B cell (primary cell): Measurements from ENCODE around the gene NFATC2. TPM values are rescaled to one million over a fixed set of nuclear protein-coding genes. Genes with fewer than 3 reads are reported as not detected.

Source experiments
- ATAC-seq: fragments of 200-7000 bp; cut with Tn5 transposase; one replicate; pipeline ENCODE4 v1.10.0; 2021; ENCODE audit warnings: low read depth, mild to moderate bottlenecking, moderate number of reproducible peaks, moderate library complexity
- CTCF ChIA-PET: fragments of 350-600 bp; sonication (Branson Sonifier 250); formaldehyde crosslinking; loops from one replicate; lab custom pipeline; 2021; ENCODE audit warnings: antibody characterized with exemption, inconsistent platforms; lab: Charles Lee
- POLR2A ChIA-PET: fragments of 350-600 bp; sonication (Branson Sonifier 250); formaldehyde crosslinking; loops from one replicate; lab custom pipeline; 2021; ENCODE audit warnings: antibody characterized with exemption; lab: Charles Lee
- DNase-seq: peaks from one replicate; pipeline ENCODE4 v3.0.0; 2013
- H2AFZ ChIP-seq: 2 replicates; pipeline ENCODE4 v1.6.1; 2012; ENCODE audit warnings: mild to moderate bottlenecking, low read depth, low read length; ENCODE audit not compliant: insufficient read depth, poor library complexity, severe bottlenecking
- H3K27ac ChIP-seq, 2 donors: 1 replicate in 1 of 2; 2 replicates in 1 of 2; pipeline ENCODE4 v1.5.1; 2012 to 2013; ENCODE audit warnings: low read length in 2 of 2, mild to moderate bottlenecking in 2 of 2, moderate library complexity in 1 of 2
- H3K27me3 ChIP-seq, 4 experiments: fragments of 200-600 bp in 1 of 4; sonication (generic) in 1 of 4; replicated peaks in 1 of 4; 1 replicate in 2 of 4; 2 replicates in 2 of 4; pipeline versions ENCODE4 v1.6.1 to v1.7.0; 2013 to 2016; ENCODE audit warnings: low read length in 3 of 4, mild to moderate bottlenecking in 2 of 4, mixed read lengths in 1 of 4, moderate library complexity in 1 of 4; ENCODE audit not compliant: insufficient read depth in 4 of 4, control insufficient read depth in 3 of 4; ENCODE audit errors: control extremely low read depth in 1 of 4
- H3K36me3 ChIP-seq, 2 experiments: replicated peaks in 1 of 2; 1 replicate in 1 of 2; 2 replicates in 1 of 2; pipeline versions ENCODE4 v1.6.1 to v1.7.1; 2013; ENCODE audit warnings: low read length in 1 of 2; ENCODE audit not compliant: insufficient read depth in 2 of 2, control insufficient read depth in 1 of 2; ENCODE audit errors: control extremely low read depth in 1 of 2, extremely low read depth in 1 of 2
- H3K4me1 ChIP-seq, 2 donors: fragments of 200-600 bp in 1 of 2; sonication (generic) in 1 of 2; 1 replicate in 1 of 2; 2 replicates in 1 of 2; pipeline versions ENCODE4 v1.5.1 to v1.6.1; 2013 to 2017; ENCODE audit warnings: low read length in 2 of 2; ENCODE audit not compliant: control insufficient read depth in 2 of 2, insufficient read depth in 2 of 2
- H3K4me2 ChIP-seq: replicated peaks from 2 replicates; pipeline ENCODE3; 2012; ENCODE audit warnings: mild to moderate bottlenecking, low read depth, low read length; ENCODE audit not compliant: poor library complexity, severe bottlenecking
- H3K4me3 ChIP-seq, 5 experiments: fragments of 200-600 bp in 1 of 5; sonication (generic) in 1 of 5; 1 replicate in 3 of 5; 2 replicates in 2 of 5; pipeline versions ENCODE4 v1.5.1 to v1.7.0; 2011 to 2016; ENCODE audit warnings: low read length in 4 of 5, mild to moderate bottlenecking in 4 of 5, low read depth in 2 of 5, control low read depth in 1 of 5, moderate library complexity in 1 of 5; ENCODE audit not compliant: insufficient read depth in 1 of 5; ENCODE audit errors: control extremely low read depth in 1 of 5, extremely low read depth in 1 of 5
- H3K79me2 ChIP-seq: fragments of 200-600 bp; sonication (generic); one replicate; pipeline ENCODE4 v1.6.0; 2016; ENCODE audit warnings: low read length; ENCODE audit not compliant: control insufficient read depth, insufficient read depth
- H3K9ac ChIP-seq: fragments of 200-600 bp; sonication (generic); 2 replicates; pipeline ENCODE4 v1.6.1; 2017; ENCODE audit warnings: mild to moderate bottlenecking, low read length, moderate library complexity
- H3K9me3 ChIP-seq, 3 donors: one replicate each; pipeline versions ENCODE4 v1.6.1 to v1.7.1; 2013; ENCODE audit warnings: low read length in 2 of 3; ENCODE audit not compliant: control insufficient read depth in 2 of 3, insufficient read depth in 1 of 3; ENCODE audit errors: control extremely low read depth in 1 of 3
- H4K20me1 ChIP-seq: 2 replicates; pipeline ENCODE4 v1.6.0; 2012; ENCODE audit warnings: mild to moderate bottlenecking, low read length; ENCODE audit not compliant: insufficient read depth, control insufficient read depth, poor library complexity, severe bottlenecking
- H3K27ac Mint-ChIP-seq: one replicate; pipeline ENCODE4 v1.8.0; 2021; ENCODE audit warnings: mixed read lengths
- H3K27me3 Mint-ChIP-seq: one replicate; pipeline ENCODE4 v1.8.0; 2021; ENCODE audit warnings: mixed read lengths
- H3K4me1 Mint-ChIP-seq: one replicate; pipeline ENCODE4 v1.8.0; 2021; ENCODE audit warnings: mixed read lengths
- H3K4me3 Mint-ChIP-seq: one replicate; pipeline ENCODE4 v1.8.0; 2021; ENCODE audit warnings: mixed read lengths
- H3K9me3 Mint-ChIP-seq: one replicate; pipeline ENCODE4 v1.8.0; 2022; ENCODE audit warnings: mixed read lengths; ENCODE audit not compliant: insufficient read depth
- EZH2 ChIP-seq: IDR thresholded peaks from 2 replicates; pipeline ENCODE4 v1.6.1; 2012; ENCODE audit warnings: borderline replicate concordance, low read depth, mild to moderate bottlenecking, moderate library complexity, low read length; ENCODE audit not compliant: insufficient read depth, poor library complexity, severe bottlenecking
- WGBS: methylation state at CpG from one replicate; pipeline ENCODE4 v1.1.5; 2013; ENCODE audit warnings: missing lambda C conversion rate; ENCODE audit not compliant: insufficient coverage; 5-methylcytosine and 5-hydroxymethylcytosine counted together
- intact Hi-C: fragments of 100-400 bp; cut with micrococcal nuclease; formaldehyde crosslinking; loops from one replicate; pipeline ENCODE4 v1.10.0; 2022
- polyA plus RNA-seq: library from polyadenylated mRNA; depleted of rRNA; stranded (reverse); fragments of >200 nt; gene quantifications from 2 replicates; pipeline ENCODE4 v1.2.3, GENCODE V29; 2012
- total RNA-seq, 2 donors: library from RNA; stranded (reverse); fragments of 120-200 nt in 1 of 2; gene quantifications; 1 replicate in 1 of 2; 2 replicates in 1 of 2; pipeline versions ENCODE4 v1.2.3 to v1.2.4, GENCODE V29; 2013 to 2022
- TF ChIP-seq, protein P1 (sequence below): fragments of 200-600 bp; IDR thresholded peaks from one replicate; pipeline ENCODE4 v1.8.0; 2022; ENCODE audit warnings: antibody characterized with exemption, mild to moderate bottlenecking

NFATC2 gene
- total and polyA plus RNA-seq, 2 donors (not counting 1 experiment from before 2014, with no cell fraction given) = 10.1 to 38.0 TPM

GRCh38 chr20:51587145-51587544 lies 44.6 kb upstream of the NFATC2 start:
- H3K4me3 ChIP-seq = no peak overlapping the region
- no peaks in the 10 kb centered on the region for H3K79me2 ChIP-seq
- no peak overlapping the region for H2AFZ ChIP-seq
- peaks cover 3 to 4% of the 10 kb centered on the region in 2 donors for H3K4me1 ChIP-seq
- CTCF ChIA-PET = interaction anchor here (0.7 to 2.0 kb wide), 3 partner anchors 8 to 201 kb away, joined by 5 to 7 read pairs (median 6); no protein-coding TSS in a partner anchor
- no peak overlapping the region for H3K9ac ChIP-seq
- WGBS = no CpG with 5 or more reads among the region's 4 CpGs
- H4K20me1 ChIP-seq = no peaks in the 10 kb centered on the region
- H3K27me3 ChIP-seq = peaks cover 0 to 8% (median 3%) of the 10 kb centered on the region in 4 experiments
- ATAC-seq (no peak), DNase-seq (no peak)
- intact Hi-C loops = no loop called here
- H3K27ac ChIP-seq = no peak overlapping the region
- no peak overlapping the region for H3K4me2 ChIP-seq
- no peaks in the 10 kb centered on the region for H3K9me3 ChIP-seq
- no peaks in the 10 kb centered on the region for H3K36me3 ChIP-seq
- Mint-ChIP-seq H3K9me3 (no peaks in the 10 kb centered on the region), H3K27me3 (peaks cover 40% of the 10 kb centered on the region), H3K4me1 (peaks cover 12% of the 10 kb centered on the region), H3K4me3 (no peak overlapping the region), H3K27ac (no peak overlapping the region)
- no peak for TF ChIP-seq EZH2
- TF ChIP-seq, protein P1, sequence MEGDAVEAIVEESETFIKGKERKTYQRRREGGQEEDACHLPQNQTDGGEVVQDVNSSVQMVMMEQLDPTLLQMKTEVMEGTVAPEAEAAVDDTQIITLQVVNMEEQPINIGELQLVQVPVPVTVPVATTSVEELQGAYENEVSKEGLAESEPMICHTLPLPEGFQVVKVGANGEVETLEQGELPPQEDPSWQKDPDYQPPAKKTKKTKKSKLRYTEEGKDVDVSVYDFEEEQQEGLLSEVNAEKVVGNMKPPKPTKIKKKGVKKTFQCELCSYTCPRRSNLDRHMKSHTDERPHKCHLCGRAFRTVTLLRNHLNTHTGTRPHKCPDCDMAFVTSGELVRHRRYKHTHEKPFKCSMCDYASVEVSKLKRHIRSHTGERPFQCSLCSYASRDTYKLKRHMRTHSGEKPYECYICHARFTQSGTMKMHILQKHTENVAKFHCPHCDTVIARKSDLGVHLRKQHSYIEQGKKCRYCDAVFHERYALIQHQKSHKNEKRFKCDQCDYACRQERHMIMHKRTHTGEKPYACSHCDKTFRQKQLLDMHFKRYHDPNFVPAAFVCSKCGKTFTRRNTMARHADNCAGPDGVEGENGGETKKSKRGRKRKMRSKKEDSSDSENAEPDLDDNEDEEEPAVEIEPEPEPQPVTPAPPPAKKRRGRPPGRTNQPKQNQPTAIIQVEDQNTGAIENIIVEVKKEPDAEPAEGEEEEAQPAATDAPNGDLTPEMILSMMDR = no peak
- POLR2A ChIA-PET = no interaction called here

DNA sequence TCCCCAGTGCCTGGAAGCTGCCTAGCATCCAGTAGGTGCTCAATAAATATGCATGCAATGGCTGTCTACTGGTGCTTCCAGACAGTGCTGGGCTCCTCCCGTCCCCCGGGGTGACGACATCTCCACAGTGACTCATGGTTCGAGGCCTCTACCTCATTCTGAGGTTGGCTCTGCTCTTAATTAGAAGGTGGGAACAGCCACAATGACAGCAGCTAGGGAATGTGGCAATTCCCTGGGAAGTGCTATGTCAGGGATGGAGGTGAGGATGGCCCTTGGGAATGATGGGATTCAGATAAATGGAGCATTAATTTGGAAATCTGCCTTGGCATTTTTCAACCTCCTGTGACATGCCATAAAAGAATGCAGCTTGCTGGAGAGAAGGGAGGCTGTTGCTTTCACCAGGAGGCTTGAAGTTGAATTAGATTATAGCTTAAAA lies 43.5 kb upstream of the NFATC2 start:
- intact Hi-C loops = no loop called here
- H3K4me3 ChIP-seq = no peak overlapping the region
- peaks cover 12% of the 10 kb centered on the region for H3K4me1 Mint-ChIP-seq
- no peak overlapping the region for H3K27ac Mint-ChIP-seq
- H3K36me3 ChIP-seq = no peaks in the 10 kb centered on the region
- H3K27me3 Mint-ChIP-seq = peaks cover 50% of the 10 kb centered on the region
- H3K4me1 ChIP-seq = peaks cover 3 to 4% of the 10 kb centered on the region in 2 donors
- TF ChIP-seq, protein P1 = no peak
- TF ChIP-seq EZH2 = no peak
- ATAC-seq (no peak), DNase-seq (no peak)
- no peak overlapping the region for H3K27ac ChIP-seq
- no peaks in the 10 kb centered on the region for H3K9me3 ChIP-seq
- POLR2A ChIA-PET = no interaction called here
- CTCF ChIA-PET = interaction anchor here (1.2 to 2.0 kb wide), 2 partner anchors 9 to 200 kb away, joined by 6 to 7 read pairs; no protein-coding TSS in a partner anchor
- no peaks in the 10 kb centered on the region for H4K20me1 ChIP-seq
- peaks cover 0 to 8% (median 3%) of the 10 kb centered on the region in 4 experiments for H3K27me3 ChIP-seq
- H2AFZ ChIP-seq = no peak overlapping the region
- no peak overlapping the region for H3K4me2 ChIP-seq
- H3K9me3 Mint-ChIP-seq = no peaks in the 10 kb centered on the region
- no peak overlapping the region for H3K4me3 Mint-ChIP-seq
- WGBS = 80% methylated on average over 1 of the region's 4 CpGs
- no peaks in the 10 kb centered on the region for H3K79me2 ChIP-seq
- H3K9ac ChIP-seq = no peak overlapping the region
